GM12872 (cell line): ENCODE data around the gene RAB37.
A peak's percentile ranks its signal among the peaks of the same experiment; 100 is the strongest.

Experiments
- TF ChIP-seq, protein P1 (sequence below): IDR thresholded peaks from 3 replicates; pipeline ENCODE4 v1.5.1; 2011; ENCODE audit warnings: low read depth, mild to moderate bottlenecking, low read length, moderate library complexity; ENCODE audit not compliant: insufficient read depth

Gene RAB37

DNA sequence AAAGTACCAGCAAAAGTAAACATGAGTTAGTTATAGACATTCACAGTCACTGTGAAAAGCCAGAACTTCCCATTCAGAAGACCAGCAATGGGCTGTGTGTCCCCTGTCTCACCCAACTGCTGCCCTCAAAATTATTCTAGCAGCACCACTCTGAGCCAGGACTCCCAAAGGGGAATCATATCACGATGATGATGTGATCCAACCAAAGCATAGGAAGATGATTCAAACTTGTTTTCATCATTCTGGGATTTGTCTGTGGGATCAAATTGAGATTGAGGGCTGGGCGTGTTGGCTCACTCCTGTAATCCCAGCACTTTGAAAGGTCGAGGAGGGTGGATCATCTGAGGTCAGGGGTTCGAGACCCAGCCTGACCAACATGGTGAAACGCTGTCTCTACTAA, 45.5 kb downstream of the RAB37 start:
- TF ChIP-seq, protein P1, sequence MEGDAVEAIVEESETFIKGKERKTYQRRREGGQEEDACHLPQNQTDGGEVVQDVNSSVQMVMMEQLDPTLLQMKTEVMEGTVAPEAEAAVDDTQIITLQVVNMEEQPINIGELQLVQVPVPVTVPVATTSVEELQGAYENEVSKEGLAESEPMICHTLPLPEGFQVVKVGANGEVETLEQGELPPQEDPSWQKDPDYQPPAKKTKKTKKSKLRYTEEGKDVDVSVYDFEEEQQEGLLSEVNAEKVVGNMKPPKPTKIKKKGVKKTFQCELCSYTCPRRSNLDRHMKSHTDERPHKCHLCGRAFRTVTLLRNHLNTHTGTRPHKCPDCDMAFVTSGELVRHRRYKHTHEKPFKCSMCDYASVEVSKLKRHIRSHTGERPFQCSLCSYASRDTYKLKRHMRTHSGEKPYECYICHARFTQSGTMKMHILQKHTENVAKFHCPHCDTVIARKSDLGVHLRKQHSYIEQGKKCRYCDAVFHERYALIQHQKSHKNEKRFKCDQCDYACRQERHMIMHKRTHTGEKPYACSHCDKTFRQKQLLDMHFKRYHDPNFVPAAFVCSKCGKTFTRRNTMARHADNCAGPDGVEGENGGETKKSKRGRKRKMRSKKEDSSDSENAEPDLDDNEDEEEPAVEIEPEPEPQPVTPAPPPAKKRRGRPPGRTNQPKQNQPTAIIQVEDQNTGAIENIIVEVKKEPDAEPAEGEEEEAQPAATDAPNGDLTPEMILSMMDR, result no peak

DNA sequence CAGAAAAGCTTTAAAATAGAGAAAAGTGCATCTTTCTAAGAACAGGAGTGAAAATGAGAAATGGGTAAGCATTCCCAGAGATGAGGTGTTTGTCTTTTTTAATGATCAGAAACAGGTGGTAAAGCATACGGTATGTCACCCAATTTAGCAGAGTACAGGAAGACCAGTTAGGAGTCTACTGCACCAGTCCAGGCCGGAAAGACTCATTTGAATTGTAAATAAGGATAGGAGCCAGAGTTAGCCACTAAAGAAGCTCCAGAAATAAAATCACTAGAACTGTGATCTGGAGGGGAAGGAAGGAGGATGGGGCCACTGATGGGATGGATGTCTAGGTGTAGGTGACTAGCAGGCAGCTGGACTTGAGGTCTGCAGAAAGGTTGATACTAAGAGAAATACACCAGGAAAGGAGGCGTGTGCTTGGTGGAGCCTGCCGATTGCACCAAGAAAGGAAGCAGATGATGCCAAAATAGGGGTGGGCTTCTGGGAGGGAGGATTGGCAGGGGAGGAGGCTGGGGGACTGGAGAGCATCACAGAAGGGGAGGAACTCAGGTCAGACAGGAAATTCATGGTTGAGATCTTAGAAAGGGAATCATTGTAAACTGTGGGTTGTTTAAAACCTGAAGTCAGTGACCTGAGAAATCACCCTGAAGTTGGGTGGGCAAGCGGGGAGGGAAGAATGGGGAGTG, 47.2 kb downstream of the RAB37 start:
- TF ChIP-seq, protein P1, result no peak

DNA sequence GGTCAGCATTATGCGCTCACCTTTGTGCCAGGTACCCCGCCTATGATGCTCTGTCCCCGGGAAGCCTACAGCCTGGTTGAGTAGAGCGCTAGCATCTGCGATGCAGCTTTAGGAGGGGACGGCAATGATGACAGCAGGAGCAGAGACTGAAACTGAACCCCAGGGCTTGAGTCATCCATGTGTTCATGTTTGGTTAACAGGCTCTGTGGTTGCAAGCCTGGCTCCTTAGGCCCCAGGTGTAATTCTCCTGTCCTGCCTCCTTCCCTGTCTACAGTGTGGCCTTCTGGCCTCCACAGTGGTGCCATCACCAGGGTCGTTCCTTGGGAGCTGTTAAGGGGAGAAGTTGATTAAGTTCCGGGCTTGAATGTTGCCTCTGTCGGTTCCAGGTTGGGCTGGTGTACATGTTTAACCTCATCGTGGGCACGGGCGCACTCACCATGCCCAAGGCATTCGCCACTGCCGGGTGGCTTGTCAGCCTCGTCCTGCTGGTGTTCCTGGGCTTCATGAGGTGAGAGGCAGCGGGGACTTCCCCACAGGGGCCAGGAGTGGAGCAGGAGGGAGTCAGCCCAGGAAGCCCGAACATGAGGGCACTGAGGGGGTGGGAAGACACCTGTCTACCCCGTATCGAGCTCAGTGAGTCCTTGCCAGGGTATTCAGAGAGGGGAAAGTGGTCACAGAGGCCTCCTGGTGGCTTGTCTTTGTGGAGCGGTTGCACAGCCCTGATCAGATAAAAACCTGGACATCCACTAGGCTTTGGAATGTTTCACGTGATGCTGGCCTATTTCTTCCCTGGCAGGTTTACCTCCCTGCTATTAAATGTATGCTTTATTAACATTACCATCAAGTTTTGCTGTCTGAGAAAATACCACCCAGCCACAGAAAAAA, 48.3 kb downstream of the RAB37 start:
- TF ChIP-seq, protein P1, result 0 out of 3 replicates have a peak, but pooled peaks have one; percentile 9

DNA sequence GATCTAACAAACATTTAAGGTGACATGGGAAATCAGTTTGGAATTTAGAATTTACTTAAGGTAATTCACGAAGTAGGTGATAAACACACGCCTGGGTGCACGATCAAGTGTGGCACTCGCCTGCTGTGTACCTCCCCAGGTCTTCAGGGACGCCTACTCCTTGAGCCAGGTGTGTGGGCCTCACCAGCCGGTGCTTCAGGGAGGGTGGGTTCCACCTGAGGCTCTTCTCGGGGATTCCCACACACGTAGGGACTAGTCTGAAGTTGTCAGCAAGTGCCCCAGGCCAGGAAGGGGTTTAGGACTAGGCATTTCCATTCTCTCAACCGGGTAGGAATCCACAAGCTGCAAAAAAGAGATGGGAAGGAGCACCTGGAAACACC, 48.9 kb downstream of the RAB37 start:
- TF ChIP-seq, protein P1, result no peak

DNA sequence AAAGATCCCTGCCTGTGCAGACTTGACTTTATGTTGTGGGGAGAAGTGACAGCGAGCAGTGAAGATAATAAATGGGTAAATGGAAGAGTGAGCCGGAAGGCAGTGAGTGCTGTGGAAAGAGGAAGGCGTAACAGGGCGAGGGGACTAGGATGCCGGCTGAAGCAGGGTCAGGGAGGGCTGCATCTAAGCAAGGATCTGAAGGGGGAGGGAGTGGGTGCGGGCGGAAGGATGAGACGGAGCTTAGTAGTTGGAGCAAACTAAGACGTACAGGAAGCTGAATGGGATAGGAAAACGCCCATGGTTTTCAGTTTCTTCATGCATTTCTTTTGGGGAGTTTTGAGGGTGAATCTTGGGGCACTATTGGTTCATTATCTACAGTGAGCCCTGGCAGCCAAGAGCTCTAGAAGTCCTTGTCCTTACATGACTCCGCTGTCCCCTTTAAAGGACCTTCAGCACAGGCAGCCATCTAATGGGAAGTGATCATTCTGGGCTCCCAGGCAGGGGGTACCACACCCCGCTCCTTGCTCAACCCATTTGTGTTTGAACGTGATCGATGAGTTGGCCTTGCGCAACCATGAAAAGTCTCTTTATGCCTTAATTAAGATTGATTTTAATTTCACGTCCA, 49.5 kb downstream of the RAB37 start:
- TF ChIP-seq, protein P1, result no peak

DNA sequence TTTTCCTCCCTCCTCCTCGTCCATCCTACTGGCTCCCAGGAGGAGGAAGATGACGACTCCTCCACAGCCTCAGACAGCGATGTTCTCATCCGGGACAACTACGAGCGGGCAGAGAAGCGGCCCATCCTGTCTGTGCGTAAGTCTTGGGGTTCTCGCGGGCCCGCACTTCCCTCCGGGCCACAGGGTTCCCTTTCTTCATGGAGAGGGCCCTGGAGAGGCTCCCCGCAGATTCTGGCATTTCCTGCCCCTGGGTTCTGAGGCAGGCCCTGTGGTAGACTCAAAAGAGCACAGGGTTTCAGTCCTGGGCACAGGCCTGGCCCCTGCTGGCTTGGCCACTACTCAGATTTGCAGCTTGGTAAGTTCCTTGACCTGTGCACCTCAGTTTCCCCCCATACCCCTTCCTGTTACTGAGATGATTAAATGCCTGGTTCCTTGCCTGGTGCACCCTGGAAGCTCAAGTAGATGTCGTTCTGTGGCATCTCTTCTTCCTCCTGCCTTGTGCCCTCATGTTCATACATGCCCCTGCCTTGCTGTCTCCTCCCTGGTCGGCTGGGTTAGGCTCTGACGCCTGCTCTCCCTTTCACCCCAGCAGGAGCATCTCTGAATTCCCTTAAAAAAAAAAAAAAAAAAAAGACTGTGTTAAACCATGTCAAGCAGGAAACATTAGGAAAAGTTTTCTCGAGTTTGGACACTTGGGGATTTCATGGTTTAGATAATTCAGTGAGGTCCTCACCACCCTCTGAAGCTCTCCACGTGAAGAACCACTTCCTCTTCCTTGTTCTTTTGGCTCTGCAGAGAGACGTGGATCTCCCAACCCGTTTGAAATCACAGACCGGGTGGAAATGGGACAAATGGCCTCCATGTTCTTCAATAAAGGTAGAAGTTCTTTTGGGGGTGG, 53.4 kb downstream of the RAB37 start:
- TF ChIP-seq, protein P1, result no peak
